ENCODE data around the gene TRIP10.

- TF ChIP-seq CTCF (IDR thresholded peaks at IDR 0.05 in 8 of 11, conservative IDR thresholded peaks at IDR 0.05 in 3 of 11) (no peak), POLR2A (IDR thresholded peaks at IDR 0.05) (no peak)
Observed at GRCh38 chr19:6692027-6692426, 47.5 kb upstream of the TRIP10 start.

Measured in spleen (tissue), 7 donors.